ENCODE results near the gene GCDH. TPM values are rescaled to one million over a fixed set of nuclear protein-coding genes. Genes with fewer than 3 reads are reported as not detected.

GCDH gene
- total RNA-seq, 2 experiments from 2014 or later = 23.3 to 25.1 TPM

GRCh38 chr19:12864721-12865715, 25.9 kb upstream of the GCDH start:
- Mint-ChIP-seq H3K27me3 (peaks cover 3% of the 10 kb centered on the region), H3K27ac (no peak overlapping the region), H3K4me3 (no peak overlapping the region), H3K4me1 (peaks cover 8% of the 10 kb centered on the region), H3K9me3 (no peaks in the 10 kb centered on the region), H3K36me3 (ENCODE audit: low read depth) (no peaks in the 10 kb centered on the region)
- CTCF ChIA-PET = interaction anchor here (0.5 to 1.5 kb wide), 4 partner anchors 8 to 35 kb away, joined by 3 to 5 read pairs (median 4); no protein-coding TSS in a partner anchor
- no peak for DNase-seq
- POLR2A ChIA-PET = no interaction called here

GRCh38 chr19:12865746-12866415, 25.1 kb upstream of the GCDH start:
- ChIA-PET POLR2A (no interaction called here), CTCF (no interaction called here)
- no peak overlapping the region for H3K27ac Mint-ChIP-seq
- H3K36me3 Mint-ChIP-seq (ENCODE audit: low read depth) = no peaks in the 10 kb centered on the region
- peaks cover 3% of the 10 kb centered on the region for H3K27me3 Mint-ChIP-seq
- no peak overlapping the region for H3K4me3 Mint-ChIP-seq
- no peaks in the 10 kb centered on the region for H3K9me3 Mint-ChIP-seq
- DNase-seq = no peak
- peaks cover 8% of the 10 kb centered on the region for H3K4me1 Mint-ChIP-seq

- POLR2A ChIA-PET = no interaction called here
- H3K27ac Mint-ChIP-seq = no peak overlapping the region
These were observed 24.4 kb upstream of the GCDH start for GRCh38 chr19:12866416-12867119.

GRCh38 chr19:12867120-12868099, 23.6 kb upstream of the GCDH start:
- no peak overlapping the region for H3K27ac Mint-ChIP-seq
- H3K4me3 Mint-ChIP-seq = peak overlapping the region; percentile 7
- peak; percentile 67 for DNase-seq
- H3K27me3 Mint-ChIP-seq = peaks cover 3% of the 10 kb centered on the region
- peaks cover 12% of the 10 kb centered on the region for H3K4me1 Mint-ChIP-seq
- CTCF ChIA-PET = no interaction called here
- POLR2A ChIA-PET = no interaction called here
- H3K9me3 Mint-ChIP-seq = peaks cover 5% of the 10 kb centered on the region
- peaks cover 6% of the 10 kb centered on the region for H3K36me3 Mint-ChIP-seq (ENCODE audit: low read depth)

More at GRCh38 chr19:12866416-12867119, 24.4 kb upstream of the GCDH start:
- H3K27me3 Mint-ChIP-seq = peaks cover 3% of the 10 kb centered on the region
- CTCF ChIA-PET = no interaction called here
- H3K36me3 Mint-ChIP-seq (ENCODE audit: low read depth) = no peaks in the 10 kb centered on the region
- H3K4me3 Mint-ChIP-seq = no peak overlapping the region
- H3K4me1 Mint-ChIP-seq = peaks cover 8% of the 10 kb centered on the region
- no peak for DNase-seq
- H3K9me3 Mint-ChIP-seq = no peaks in the 10 kb centered on the region

- POLR2A ChIA-PET = interaction anchor here (1.0 kb wide), 1 partner anchor 12 kb away, joined by 3 read pairs; no protein-coding TSS in a partner anchor
These were observed 22.3 kb upstream of the GCDH start for GRCh38 chr19:12868540-12869112.

GRCh38 chr19:12871681-12872080, 19.3 kb upstream of the GCDH start:
- DNase-seq = no peak
- no peak overlapping the region for H3K4me3 Mint-ChIP-seq
- no peaks in the 10 kb centered on the region for H3K27me3 Mint-ChIP-seq
- POLR2A ChIA-PET = interaction anchor here (0.7 kb wide), 1 partner anchor 48 kb away, joined by 3 read pairs; no protein-coding TSS in a partner anchor
- peaks cover 14% of the 10 kb centered on the region for H3K4me1 Mint-ChIP-seq
- CTCF ChIA-PET = interaction anchor here (0.6 kb wide), 1 partner anchor 25 kb away, joined by 4 read pairs; no protein-coding TSS in a partner anchor
- H3K27ac Mint-ChIP-seq = no peak overlapping the region
- H3K36me3 Mint-ChIP-seq (ENCODE audit: low read depth) = peaks cover 24% of the 10 kb centered on the region
- H3K9me3 Mint-ChIP-seq = peaks cover 9% of the 10 kb centered on the region

More at GRCh38 chr19:12868540-12869112, 22.3 kb upstream of the GCDH start:
- peaks cover 16% of the 10 kb centered on the region for H3K36me3 Mint-ChIP-seq (ENCODE audit: low read depth)
- no peak overlapping the region for H3K4me3 Mint-ChIP-seq
- H3K4me1 Mint-ChIP-seq = peaks cover 17% of the 10 kb centered on the region
- H3K27ac Mint-ChIP-seq = no peak overlapping the region
- peaks cover 9% of the 10 kb centered on the region for H3K9me3 Mint-ChIP-seq
- CTCF ChIA-PET = interaction anchor here (0.6 kb wide), 1 partner anchor 89 kb away, joined by 4 read pairs; no protein-coding TSS in a partner anchor
- H3K27me3 Mint-ChIP-seq = no peaks in the 10 kb centered on the region
- DNase-seq = no peak

- DNase-seq = no peak
- peaks cover 24% of the 10 kb centered on the region for H3K36me3 Mint-ChIP-seq (ENCODE audit: low read depth)
- ChIA-PET CTCF (interaction anchor here (1.0 to 1.3 kb wide), 5 partner anchors 8 to 93 kb away, joined by 4 to 11 read pairs (median 8); no protein-coding TSS in a partner anchor), POLR2A (interaction anchor here (1.3 to 1.5 kb wide), 2 partner anchors 13 to 135 kb away, joined by 3 to 10 read pairs; partner anchors contain the start of gene GET3)
- H3K4me1 Mint-ChIP-seq = peaks cover 10% of the 10 kb centered on the region
- H3K9me3 Mint-ChIP-seq = peaks cover 9% of the 10 kb centered on the region
- no peak overlapping the region for H3K4me3 Mint-ChIP-seq
- H3K27ac Mint-ChIP-seq = no peak overlapping the region
- H3K27me3 Mint-ChIP-seq = no peaks in the 10 kb centered on the region
These were observed 18.7 kb upstream of the GCDH start for GRCh38 chr19:12872255-12872654.

GRCh38 chr19:12872941-12873890, 17.7 kb upstream of the GCDH start:
- peak; percentile 75 for DNase-seq
- H3K27ac Mint-ChIP-seq = peak overlapping the region; percentile 21
- H3K4me1 Mint-ChIP-seq = peaks cover 9% of the 10 kb centered on the region
- ChIA-PET CTCF (interaction anchor here (0.5 to 1.3 kb wide), 12 partner anchors 9 to 1391 kb away, joined by 3 to 11 read pairs (median 4); partner anchors contain the start of gene DHPS), POLR2A (interaction anchor here (0.8 to 1.6 kb wide), 4 partner anchors 9 to 279 kb away, joined by 3 to 10 read pairs (median 6); partner anchors contain the start of gene GET3)
- peak overlapping the region; percentile 51 for H3K4me3 Mint-ChIP-seq
- H3K27me3 Mint-ChIP-seq = no peaks in the 10 kb centered on the region
- peaks cover 9% of the 10 kb centered on the region for H3K9me3 Mint-ChIP-seq
- H3K36me3 Mint-ChIP-seq (ENCODE audit: low read depth) = peaks cover 28% of the 10 kb centered on the region

GRCh38 chr19:12873891-12874745, 16.8 kb upstream of the GCDH start:
- CTCF ChIA-PET = interaction anchor here (1.3 kb wide), 1 partner anchor 26 kb away, joined by 5 read pairs; no protein-coding TSS in a partner anchor
- POLR2A ChIA-PET = interaction anchor here (1.6 kb wide), 1 partner anchor 8 kb away, joined by 8 read pairs; no protein-coding TSS in a partner anchor

GRCh38 chr19:12875086-12875485, 15.9 kb upstream of the GCDH start:
- Mint-ChIP-seq H3K27me3 (no peaks in the 10 kb centered on the region), H3K36me3 (ENCODE audit: low read depth) (peaks cover 37% of the 10 kb centered on the region)

More at GRCh38 chr19:12873891-12874745, 16.8 kb upstream of the GCDH start:
- no peak overlapping the region for H3K4me3 Mint-ChIP-seq
- H3K9me3 Mint-ChIP-seq = peaks cover 9% of the 10 kb centered on the region
- H3K36me3 Mint-ChIP-seq (ENCODE audit: low read depth) = peaks cover 35% of the 10 kb centered on the region
- H3K4me1 Mint-ChIP-seq = peaks cover 11% of the 10 kb centered on the region
- H3K27ac Mint-ChIP-seq = no peak overlapping the region
- no peaks in the 10 kb centered on the region for H3K27me3 Mint-ChIP-seq
- DNase-seq = no peak

More at GRCh38 chr19:12875086-12875485, 15.9 kb upstream of the GCDH start:
- no peak overlapping the region for H3K27ac Mint-ChIP-seq
- H3K9me3 Mint-ChIP-seq = peaks cover 9% of the 10 kb centered on the region
- no peak overlapping the region for H3K4me3 Mint-ChIP-seq
- CTCF ChIA-PET = interaction anchor here (1.3 kb wide), 1 partner anchor 90 kb away, joined by 3 read pairs; no protein-coding TSS in a partner anchor
- POLR2A ChIA-PET = interaction anchor here (3.0 kb wide), 1 partner anchor 10 kb away, joined by 9 read pairs; no protein-coding TSS in a partner anchor
- no peak for DNase-seq
- H3K4me1 Mint-ChIP-seq = peaks cover 19% of the 10 kb centered on the region

All from activated CD4-positive, alpha-beta memory T cell treated with anti-CD3 and anti-CD28 coated beads, Interleukin-2, amount 10 ng/mL, durations not matched to agents 7 days and 5 days (primary cell).